Spleen (tissue), 11 donors: ENCODE data around the gene MAL. TPM values are rescaled to one million over a fixed set of nuclear protein-coding genes. Genes with fewer than 3 reads are reported as not detected.
A peak's percentile ranks its signal among the peaks of the same experiment; 100 is the strongest.

ENCODE experiments used
- DNase-seq: peaks from one replicate; pipeline ENCODE4 v3.0.0-alpha.2; 2020
- H3K27ac ChIP-seq, 8 donors: fragments of 200-600 bp; sonication (generic) in 7 of 8; 1 replicate in 4 of 8; 2 replicates in 4 of 8; pipeline versions ENCODE4 v1.5.0 to v1.8.0; 2016 to 2021; ENCODE audit warnings: inconsistent platforms in 4 of 8, mild to moderate bottlenecking in 4 of 8, moderate library complexity in 1 of 8
- H3K27me3 ChIP-seq, 7 donors: fragments of 200-600 bp; sonication (generic) in 6 of 7; replicated peaks in 1 of 7; 1 replicate in 4 of 7; 2 replicates in 3 of 7; pipeline versions ENCODE4 v1.5.0 to v1.8.0; 2016 to 2021; ENCODE audit warnings: inconsistent platforms in 3 of 7, mild to moderate bottlenecking in 1 of 7
- H3K36me3 ChIP-seq, 6 donors: fragments of 200-600 bp; sonication (generic) in 5 of 6; 1 replicate in 4 of 6; 2 replicates in 2 of 6; pipeline versions ENCODE4 v1.5.0 to v1.8.0; 2016 to 2021; ENCODE audit warnings: inconsistent platforms in 2 of 6
- H3K4me1 ChIP-seq, 6 donors: fragments of 200-600 bp; sonication (generic) in 5 of 6; 1 replicate in 3 of 6; 2 replicates in 3 of 6; pipeline versions ENCODE4 v1.5.0 to v1.8.0; 2016 to 2021; ENCODE audit warnings: inconsistent platforms in 3 of 6
- H3K4me3 ChIP-seq, 8 donors: fragments of 200-600 bp; sonication (generic) in 7 of 8; 1 replicate in 4 of 8; 2 replicates in 4 of 8; pipeline versions ENCODE4 v1.5.0 to v1.8.0; 2016 to 2021; ENCODE audit warnings: inconsistent platforms in 4 of 8, mild to moderate bottlenecking in 4 of 8, moderate library complexity in 2 of 8
- H3K9me3 ChIP-seq, 8 donors: fragments of 200-600 bp; sonication (generic) in 7 of 8; 1 replicate in 4 of 8; 2 replicates in 4 of 8; pipeline versions ENCODE4 v1.5.0 to v1.8.0; 2016 to 2021; ENCODE audit warnings: inconsistent platforms in 4 of 8
- CTCF ChIP-seq, 11 experiments: fragments of 200-600 bp in 7 of 11; fragments of 450-650 bp in 4 of 11; sonication (generic) in 4 of 11; IDR thresholded peaks in 8 of 11; conservative IDR thresholded peaks in 3 of 11; 1 replicate in 7 of 11; 2 replicates in 4 of 11; pipeline versions ENCODE4 v1.4.0 to v1.8.0; 2016 to 2021; ENCODE audit warnings: antibody characterized with exemption in 11 of 11, inconsistent platforms in 4 of 11, mild to moderate bottlenecking in 1 of 11
- POLR2A ChIP-seq, 3 donors: fragments of 450-650 bp; IDR thresholded peaks; one replicate each; pipeline ENCODE4 v1.5.1; 2017; ENCODE audit warnings: antibody characterized with exemption in 3 of 3, mild to moderate bottlenecking in 1 of 3
- POLR2AphosphoS5 ChIP-seq, 3 donors: sonication (generic); formaldehyde crosslinking; IDR thresholded peaks; one replicate each; pipeline ENCODE4 v1.5.1; 2017; ENCODE audit warnings: antibody characterized with exemption in 3 of 3
- WGBS, 5 donors: extraction: QIAGEN DNeasy Blood & Tissue Kit in 3 of 5; methylation state at CpG; one replicate each; pipeline versions ENCODE4 v1.1.5 to v1.1.7; 2013 to 2018; 5-methylcytosine and 5-hydroxymethylcytosine counted together
- intact Hi-C: fragments of 100-400 bp; cut with DNase I; formaldehyde crosslinking; loops from one replicate; pipeline ENCODE4 v1.15.0; 2023; ENCODE audit warnings: low total_unique reads
- polyA plus RNA-seq, 3 donors: library from polyadenylated mRNA; stranded (reverse); fragments of 200-250 nt; gene quantifications; one replicate each; pipeline ENCODE4 v1.2.1, GENCODE V29; 2013
- total RNA-seq, 7 donors: library from RNA; depleted of rRNA in 3 of 7; stranded (reverse); fragments of >200 nt in 3 of 7; fragmentation: NEBNext Ultra II Directional in 4 of 7; extraction: Animal tissue kit (Norgen Biotek cat#: 25700) in 4 of 7; gene quantifications; one replicate each; pipeline versions ENCODE4 v1.1.0 to v1.2.1, GENCODE V29; 2016 to 2021
- donor health status: healthy with polysubstance abuse.
- donor health status: DM: no; HTN: no; CAD: no; lungs with moderate emphysema.
- donor health status: DM: no; HTN: no; CAD: no.
- donor health status: Bipolar disorder and iron deficiency.
- donor health status: healthy.
- donor health status: DM: no; HTN: no; CAD: no.
- donor health status: DM: yes; HTN: yes; CAD: no.

MAL gene
- total and polyA plus RNA-seq, 10 donors = 4.7 to 18.8 (median 8.7) TPM

DNA sequence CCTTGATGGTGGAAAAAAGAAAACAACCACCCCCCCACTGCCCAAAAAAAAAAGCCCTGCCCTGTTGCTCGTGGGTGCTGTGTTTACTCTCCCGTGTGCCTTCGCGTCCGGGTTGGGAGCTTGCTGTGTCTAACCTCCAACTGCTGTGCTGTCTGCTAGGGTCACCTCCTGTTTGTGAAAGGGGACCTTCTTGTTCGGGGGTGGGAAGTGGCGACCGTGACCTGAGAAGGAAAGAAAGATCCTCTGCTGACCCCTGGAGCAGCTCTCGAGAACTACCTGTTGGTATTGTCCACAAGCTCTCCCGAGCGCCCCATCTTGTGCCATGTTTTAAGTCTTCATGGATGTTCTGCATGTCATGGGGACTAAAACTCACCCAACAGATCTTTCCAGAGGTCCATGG lies 28.0 kb downstream of the MAL start:
- intact Hi-C loops = no loop called here
- H3K4me3 ChIP-seq = no peak overlapping the region
- H3K9me3 ChIP-seq = no peaks in the 10 kb centered on the region
- H3K4me1 ChIP-seq = no peaks in the 10 kb centered on the region
- DNase-seq = peak; percentile 36
- WGBS, 5 donors = 41 to 47% (median 46%) methylated on average over 11 of the region's 11 CpGs
- H3K36me3 ChIP-seq = no peaks in the 10 kb centered on the region
- no peak overlapping the region for H3K27ac ChIP-seq
- no peak for TF ChIP-seq POLR2A (IDR thresholded peaks at IDR 0.05)
- TF ChIP-seq POLR2AphosphoS5 (IDR thresholded peaks at IDR 0.05) = no peak
- TF ChIP-seq CTCF (IDR thresholded peaks at IDR 0.05 in 8 of 11, conservative IDR thresholded peaks at IDR 0.05 in 3 of 11) = no peak
- H3K27me3 ChIP-seq = peaks cover 0 to 24% (median 0%) of the 10 kb centered on the region in 7 donors

- DNase-seq = peak; percentile 65
Measured at GRCh38 chr2:95054016-95054415, 28.5 kb downstream of the MAL start.

DNA sequence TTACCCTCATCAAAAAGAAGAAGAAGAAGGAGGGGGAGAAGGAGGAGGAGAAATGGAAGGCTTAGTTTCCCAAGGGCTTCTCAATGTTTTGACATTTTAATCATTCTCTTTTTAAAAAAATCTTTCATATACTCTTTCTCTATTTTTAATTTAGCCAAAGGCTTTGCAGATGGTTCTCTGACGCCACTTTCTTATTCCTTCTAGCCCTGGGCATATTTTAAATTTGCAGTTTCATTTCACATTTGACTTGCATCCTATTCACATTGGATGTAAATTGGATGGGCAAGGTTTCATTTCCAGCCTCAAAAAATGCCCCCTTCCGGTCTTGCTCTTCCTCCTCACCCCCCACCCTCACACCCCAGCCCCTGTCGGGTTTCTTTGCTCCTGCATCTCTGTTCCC lies 29.8 kb downstream of the MAL start:
- intact Hi-C loops = no loop called here
- WGBS, 5 donors = 55 to 67% (median 58%) methylated on average over 3 of the region's 3 CpGs

More at GRCh38 chr2:95054016-95054415, 28.5 kb downstream of the MAL start:
- intact Hi-C loops = no loop called here
- WGBS, 5 donors = 36 to 46% (median 42%) methylated on average over 5 of the region's 5 CpGs
- Histone ChIP-seq H3K27ac (no peak overlapping the region), H3K9me3 (no peaks in the 10 kb centered on the region), H3K4me3 (no peak overlapping the region), H3K36me3 (no peaks in the 10 kb centered on the region), H3K4me1 (no peaks in the 10 kb centered on the region), H3K27me3 (peaks cover 0 to 26% (median 0%) of the 10 kb centered on the region in 7 donors)
- TF ChIP-seq CTCF (IDR thresholded peaks at IDR 0.05 in 8 of 11, conservative IDR thresholded peaks at IDR 0.05 in 3 of 11) (no peak), POLR2A (IDR thresholded peaks at IDR 0.05) (no peak), POLR2AphosphoS5 (IDR thresholded peaks at IDR 0.05) (no peak)

GRCh38 chr2:95056044-95056443 lies 30.5 kb downstream of the MAL start:
- H3K9me3 ChIP-seq = no peaks in the 10 kb centered on the region
- TF ChIP-seq POLR2AphosphoS5 (IDR thresholded peaks at IDR 0.05) (no peak), POLR2A (IDR thresholded peaks at IDR 0.05) (no peak), CTCF (IDR thresholded peaks at IDR 0.05 in 8 of 11, conservative IDR thresholded peaks at IDR 0.05 in 3 of 11) (no peak)
- H3K27ac ChIP-seq = no peak overlapping the region
- 75 to 85% (median 78%) methylated on average over 6 to 8 of the region's 8 CpGs for WGBS, 5 donors
- no peaks in the 10 kb centered on the region for H3K4me1 ChIP-seq
- peak; percentile 54 for DNase-seq
- H3K4me3 ChIP-seq = no peak overlapping the region
- peaks cover 0 to 43% (median 0%) of the 10 kb centered on the region in 7 donors for H3K27me3 ChIP-seq
- H3K36me3 ChIP-seq = no peaks in the 10 kb centered on the region
- intact Hi-C loops = no loop called here

More for the DNA sequence above, 29.8 kb downstream of the MAL start:
- Histone ChIP-seq H3K27ac (no peak overlapping the region), H3K27me3 (peaks cover 0 to 39% (median 0%) of the 10 kb centered on the region in 7 donors), H3K4me3 (no peak overlapping the region), H3K4me1 (no peaks in the 10 kb centered on the region), H3K36me3 (no peaks in the 10 kb centered on the region), H3K9me3 (no peaks in the 10 kb centered on the region)
- no peak for DNase-seq
- TF ChIP-seq POLR2AphosphoS5 (IDR thresholded peaks at IDR 0.05) (no peak), CTCF (IDR thresholded peaks at IDR 0.05 in 8 of 11, conservative IDR thresholded peaks at IDR 0.05 in 3 of 11) (no peak), POLR2A (IDR thresholded peaks at IDR 0.05) (no peak)
